Lower lobe of right lung (tissue), 2 donors: ENCODE results near the gene LPP. TPM values are rescaled to one million over a fixed set of nuclear protein-coding genes. Genes with fewer than 3 reads are reported as not detected.

Experiments used
- ATAC-seq, 2 donors: fragments of 200-7000 bp; cut with Tn5 transposase; one replicate each; pipeline ENCODE4 v1.9.1; 2020 to 2022; ENCODE audit warnings: mild to moderate bottlenecking in 2 of 2, moderate library complexity in 2 of 2
- DNase-seq: peaks from one replicate; pipeline ENCODE4 v3.0.0-alpha.2; 2020
- H3K27ac ChIP-seq: fragments of 200-600 bp; one replicate; pipeline ENCODE4 v1.8.0; 2022
- H3K27me3 ChIP-seq: fragments of 200-600 bp; one replicate; pipeline ENCODE4 v1.8.0; 2022; ENCODE audit warnings: low read depth
- H3K36me3 ChIP-seq: fragments of 200-600 bp; one replicate; pipeline ENCODE4 v1.8.0; 2022; ENCODE audit warnings: mild to moderate bottlenecking
- H3K4me1 ChIP-seq: fragments of 200-600 bp; one replicate; pipeline ENCODE4 v1.8.0; 2022
- H3K4me3 ChIP-seq: fragments of 200-600 bp; one replicate; pipeline ENCODE4 v1.8.0; 2022; ENCODE audit warnings: mild to moderate bottlenecking
- H3K9me3 ChIP-seq: fragments of 200-600 bp; one replicate; pipeline ENCODE4 v1.8.0; 2022
- CTCF ChIP-seq: fragments of 200-600 bp; IDR thresholded peaks from one replicate; pipeline ENCODE4 v1.8.0; 2022; ENCODE audit warnings: antibody characterized with exemption, mild to moderate bottlenecking
- intact Hi-C: fragments of 100-400 bp; cut with DNase I; formaldehyde crosslinking; loops from one replicate; pipeline ENCODE4 v1.11.0; 2022
- total RNA-seq: library from RNA; stranded (reverse); fragmentation: NEBNext Ultra II Directional; extraction: Animal tissue kit (Norgen Biotek cat#: 25700); gene quantifications from one replicate; pipeline ENCODE4 v1.2.1, GENCODE V29; 2021
- donor health status: DM: no; HTN: yes; CAD: no; lungs with severe emphysema.

Gene LPP
- total RNA-seq, 1 donor from 2014 or later, result 180 TPM

GRCh38 chr3:188183452-188183851, 29.5 kb downstream of the LPP start:
- TF ChIP-seq CTCF, result no peak
- Histone ChIP-seq H3K27me3 (no peaks in the 10 kb centered on the region), H3K4me3 (no peak overlapping the region), H3K4me1 (peaks cover 46% of the 10 kb centered on the region), H3K27ac (no peak overlapping the region), H3K36me3 (peaks cover 11% of the 10 kb centered on the region), H3K9me3 (no peaks in the 10 kb centered on the region)
- no peak for DNase-seq
- ATAC-seq, result no peak
- intact Hi-C loops, result no loop called here

GRCh38 chr3:188184160-188184559, 30.2 kb downstream of the LPP start:
- Histone ChIP-seq H3K9me3 (no peaks in the 10 kb centered on the region), H3K27me3 (no peaks in the 10 kb centered on the region), H3K27ac (no peak overlapping the region), H3K4me1 (peaks cover 38% of the 10 kb centered on the region), H3K36me3 (peaks cover 11% of the 10 kb centered on the region), H3K4me3 (no peak overlapping the region)
- ATAC-seq (no peak), DNase-seq (no peak)
- intact Hi-C loops, result no loop called here
- no peak for TF ChIP-seq CTCF

GRCh38 chr3:188184649-188185048, 30.7 kb downstream of the LPP start:
- no peaks in the 10 kb centered on the region for H3K9me3 ChIP-seq
- H3K36me3 ChIP-seq, result peaks cover 11% of the 10 kb centered on the region
- H3K4me1 ChIP-seq, result peaks cover 34% of the 10 kb centered on the region
- no peak for DNase-seq
- intact Hi-C loops, result no loop called here
- no peak for ATAC-seq
- no peak for TF ChIP-seq CTCF
- H3K4me3 ChIP-seq, result no peak overlapping the region
- no peaks in the 10 kb centered on the region for H3K27me3 ChIP-seq
- H3K27ac ChIP-seq, result no peak overlapping the region

GRCh38 chr3:188185717-188186251, 31.8 kb downstream of the LPP start:
- Histone ChIP-seq H3K36me3 (peaks cover 11% of the 10 kb centered on the region), H3K27me3 (no peaks in the 10 kb centered on the region), H3K4me3 (no peak overlapping the region), H3K9me3 (no peaks in the 10 kb centered on the region), H3K4me1 (peaks cover 25% of the 10 kb centered on the region), H3K27ac (peak overlapping the region; percentile 37)
- ATAC-seq (peak; percentile 70 to 71), DNase-seq (peak; percentile 58)
- intact Hi-C loops, result no loop called here
- TF ChIP-seq CTCF, result no peak

- no peak for DNase-seq
- intact Hi-C loops, result no loop called here
- no peaks in the 10 kb centered on the region for H3K27me3 ChIP-seq
- H3K9me3 ChIP-seq, result no peaks in the 10 kb centered on the region
- H3K36me3 ChIP-seq, result no peaks in the 10 kb centered on the region
- peaks cover 25% of the 10 kb centered on the region for H3K4me1 ChIP-seq
- H3K27ac ChIP-seq, result no peak overlapping the region
- peak; percentile 51 to 67 for ATAC-seq
- no peak for TF ChIP-seq CTCF
- no peak overlapping the region for H3K4me3 ChIP-seq
Measured at GRCh38 chr3:188187053-188187452, 33.1 kb downstream of the LPP start.
